Measurements from ENCODE around the gene RPL41. TPM values are rescaled to one million over a fixed set of nuclear protein-coding genes. Genes with fewer than 3 reads are reported as not detected.
A peak's percentile ranks its signal among the peaks of the same experiment; 100 is the strongest.
"Not testable (repeated sequence)": the region's sequence is repeated elsewhere in the genome, so short reads cannot be mapped to it uniquely, and the experiment has no call there.

RPL41 gene
- total RNA-seq (ENCODE audit: low replicate concordance), result 4,566 and 4,714 TPM in 2 replicates
- long read RNA-seq, transcript RPL41-202 (4 exons, 469 nt), result major isoform, 2,951 of 3,044 reads
- long read RNA-seq, transcript RPL41-204 (3 exons, 699 nt), result minor isoform, 25 of 3,044 reads
- long read RNA-seq, partial matches to known transcripts, result 5 of 3,044 reads
- long read RNA-seq, other reads (novel, unspliced or antisense), result 60 of 3,044 reads

- peaks cover 15% of the 10 kb centered on the region for H3K4me1 Mint-ChIP-seq (ENCODE audit: unreplicated experiment)
- H3K4me3 Mint-ChIP-seq, result peak within 1 kb of the TSS; percentile 99
- peak; percentile 6 for TF ChIP-seq CTCF (conservative IDR thresholded peaks at IDR 0.05)
- peaks cover 4% of the 10 kb centered on the region for H3K27me3 Mint-ChIP-seq
- DNase-seq (ENCODE audit: extremely low spot score, unreplicated experiment), result peak; percentile 93
- no peaks in the 10 kb centered on the region for H3K9me3 Mint-ChIP-seq
- H3K36me3 Mint-ChIP-seq, result peaks cover 31% of the 10 kb centered on the region
- peak within 1 kb of the TSS; percentile 98 for H3K27ac Mint-ChIP-seq
Observed at GRCh38 chr12:56116267-56117081, at the start of gene RPL41. Gene RPL41 (plus strand): TSS chr12:56116633.

GRCh38 chr12:56071648-56072047, 44.8 kb upstream of the RPL41 start:
- Mint-ChIP-seq H3K36me3 (no peaks in the 10 kb centered on the region), H3K9me3 (no peaks in the 10 kb centered on the region), H3K27me3 (no peaks in the 10 kb centered on the region), H3K4me1 (ENCODE audit: unreplicated experiment) (no peaks in the 10 kb centered on the region), H3K27ac (no peak overlapping the region), H3K4me3 (no peak overlapping the region)
- TF ChIP-seq CTCF (conservative IDR thresholded peaks at IDR 0.05), result no peak
- no peak for DNase-seq (ENCODE audit: extremely low spot score, unreplicated experiment)

GRCh38 chr12:56074396-56074795, 42.0 kb upstream of the RPL41 start:
- Mint-ChIP-seq H3K4me1 (ENCODE audit: unreplicated experiment) (peaks cover 4% of the 10 kb centered on the region), H3K27me3 (peaks cover 5% of the 10 kb centered on the region), H3K36me3 (no peaks in the 10 kb centered on the region), H3K4me3 (no peak overlapping the region), H3K9me3 (no peaks in the 10 kb centered on the region), H3K27ac (no peak overlapping the region)
- no peak for TF ChIP-seq CTCF (conservative IDR thresholded peaks at IDR 0.05)
- no peak for DNase-seq (ENCODE audit: extremely low spot score, unreplicated experiment)

- H3K27ac Mint-ChIP-seq, result peak overlapping the region; percentile 96
- not testable (repeated sequence) for H3K4me1 Mint-ChIP-seq (ENCODE audit: unreplicated experiment); DNase-seq (ENCODE audit: extremely low spot score, unreplicated experiment); H3K9me3 Mint-ChIP-seq; H3K36me3 Mint-ChIP-seq; H3K4me3 Mint-ChIP-seq
- peaks cover 34% of the 10 kb centered on the region for H3K27me3 Mint-ChIP-seq
Observed at GRCh38 chr12:56077966-56078365, 38.5 kb upstream of the RPL41 start.

GRCh38 chr12:56078427-56078826, 38.0 kb upstream of the RPL41 start:
- Mint-ChIP-seq H3K4me1 (ENCODE audit: unreplicated experiment) (peaks cover 4% of the 10 kb centered on the region), H3K27me3 (peaks cover 36% of the 10 kb centered on the region), H3K36me3 (no peaks in the 10 kb centered on the region), H3K27ac (peak overlapping the region; percentile 96), H3K4me3 (peak overlapping the region; percentile 94), H3K9me3 (no peaks in the 10 kb centered on the region)
- no peak for TF ChIP-seq CTCF (conservative IDR thresholded peaks at IDR 0.05)
- no peak for DNase-seq (ENCODE audit: extremely low spot score, unreplicated experiment)
